Hepatocyte (in vitro differentiated cells): ENCODE results near the gene FAM78A. TPM values are rescaled to one million over a fixed set of nuclear protein-coding genes. Genes with fewer than 3 reads are reported as not detected.

ENCODE experiments used
- DNase-seq: peaks from one replicate; pipeline ENCODE4 v3.0.0-alpha.2; 2016; ENCODE audit warnings: low spot score
- H2AFZ ChIP-seq: fragments of 200-600 bp; sonication (generic); 2 replicates; pipeline ENCODE4 v1.6.0; 2016; ENCODE audit warnings: antibody characterized with exemption, mild to moderate bottlenecking
- H3K27ac ChIP-seq: fragments of 200-600 bp; sonication (generic); 2 replicates; pipeline ENCODE4 v1.5.1; 2016; ENCODE audit warnings: mild to moderate bottlenecking
- H3K27me3 ChIP-seq: fragments of 200-600 bp; sonication (generic); 2 replicates; pipeline ENCODE4 v1.6.1; 2016
- H3K36me3 ChIP-seq: fragments of 200-600 bp; sonication (generic); replicated peaks from 2 replicates; pipeline ENCODE4 v1.5.1; 2016; ENCODE audit warnings: low read depth; ENCODE audit not compliant: insufficient read depth
- H3K4me1 ChIP-seq: fragments of 200-600 bp; sonication (generic); 2 replicates; pipeline ENCODE4 v1.5.1; 2016; ENCODE audit warnings: mild to moderate bottlenecking, moderate library complexity; ENCODE audit not compliant: insufficient read depth
- H3K4me2 ChIP-seq: fragments of 200-600 bp; sonication (generic); 2 replicates; pipeline ENCODE4 v1.6.0; 2016
- H3K4me3 ChIP-seq: fragments of 200-600 bp; sonication (generic); 2 replicates; pipeline ENCODE4 v1.5.1; 2016; ENCODE audit warnings: mild to moderate bottlenecking
- H3K79me2 ChIP-seq: fragments of 200-600 bp; sonication (generic); 2 replicates; pipeline ENCODE4 v1.6.0; 2017; ENCODE audit warnings: mild to moderate bottlenecking
- H3K9me2 ChIP-seq: fragments of 200-600 bp; sonication (generic); replicated peaks from 2 replicates; pipeline ENCODE4 v1.6.0; 2017; ENCODE audit warnings: mild to moderate bottlenecking; ENCODE audit not compliant: insufficient read depth
- H3K9me3 ChIP-seq: fragments of 200-600 bp; sonication (generic); 2 replicates; pipeline ENCODE4 v1.5.1; 2016; ENCODE audit warnings: low read depth, mild to moderate bottlenecking
- H4K20me1 ChIP-seq: fragments of 200-600 bp; sonication (generic); 2 replicates; pipeline ENCODE4 v1.6.0; 2016; ENCODE audit warnings: mild to moderate bottlenecking; ENCODE audit not compliant: insufficient read depth, poor library complexity, severe bottlenecking
- CTCF ChIP-seq: fragments of 200-600 bp; sonication (generic); IDR thresholded peaks from 2 replicates; pipeline ENCODE4 v1.5.1; 2016; ENCODE audit warnings: antibody characterized with exemption, mild to moderate bottlenecking; ENCODE audit not compliant: poor library complexity
- EZH2 ChIP-seq: fragments of 200-600 bp; sonication (generic); IDR thresholded peaks from 2 replicates; pipeline ENCODE4 v1.6.1; 2016; ENCODE audit warnings: antibody characterized with exemption, mild to moderate bottlenecking, borderline replicate concordance
- EZH2phosphoT487 ChIP-seq: fragments of 200-600 bp; sonication (generic); IDR thresholded peaks from one replicate; pipeline ENCODE4 v1.6.1; 2018; ENCODE audit warnings: antibody characterized with exemption, mild to moderate bottlenecking, low read depth, moderate library complexity; ENCODE audit not compliant: unreplicated experiment, severe bottlenecking
- WGBS: methylation state at CpG from one replicate; pipeline ENCODE4 v1.1.6; 2016; ENCODE audit warnings: low lambda C conversion rate; ENCODE audit errors: missing lambda C conversion rate; 5-methylcytosine and 5-hydroxymethylcytosine counted together
- polyA plus RNA-seq: library from polyadenylated mRNA; unstranded; fragments of >200 nt; fragmentation: Nextera tagmentation; extraction: Ambion mirVana; gene quantifications from 2 replicates; pipeline ENCODE4 v1.2.1, GENCODE V29; 2016
- total RNA-seq: library from RNA; depleted of rRNA; stranded (reverse); fragments of >200 nt; gene quantifications from 2 replicates; pipeline ENCODE4 v1.2.3, GENCODE V29; 2014

Gene FAM78A
- total and polyA plus RNA-seq, 2 experiments from 2014 or later: 0.27 TPM; not detected in 1

DNA sequence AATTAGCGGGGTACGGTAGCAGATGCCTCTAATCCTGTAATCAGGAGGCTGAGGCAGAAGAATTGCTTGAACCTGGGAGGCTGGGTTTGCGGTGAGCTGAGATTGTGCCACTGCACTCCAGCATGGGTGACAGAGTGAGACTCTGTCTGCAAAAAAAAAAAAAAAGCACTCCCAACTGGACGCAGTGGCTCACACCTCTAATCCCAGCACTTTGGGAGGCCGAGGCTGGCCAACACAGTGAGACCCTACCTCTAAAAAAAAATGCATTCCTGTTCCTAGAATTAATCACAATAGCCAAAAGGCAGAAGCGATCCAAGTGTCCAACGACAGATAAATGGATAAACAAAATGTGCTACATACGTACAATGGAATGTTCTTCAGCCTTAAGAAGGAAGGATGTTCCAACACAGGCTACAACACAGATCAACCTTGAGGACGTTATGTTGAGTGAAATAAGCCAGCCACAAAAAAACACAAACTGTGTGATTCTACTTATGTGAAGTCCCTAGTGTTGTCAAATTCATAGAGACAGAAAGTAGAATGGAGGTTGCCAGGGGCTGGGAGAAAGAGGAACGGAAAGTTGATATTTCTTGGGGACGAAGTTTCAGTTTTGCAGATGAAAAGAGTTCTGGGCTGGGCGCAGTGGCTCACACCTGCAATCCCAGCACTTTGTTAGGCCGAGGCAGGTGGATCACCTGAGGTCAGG lies 13.8 kb downstream of the FAM78A start:
- Histone ChIP-seq H4K20me1 (no peaks in the 10 kb centered on the region), H3K4me1 (no peaks in the 10 kb centered on the region), H3K4me2 (no peak overlapping the region), H3K9me2 (no peaks in the 10 kb centered on the region), H3K27me3 (no peaks in the 10 kb centered on the region), H2AFZ (no peak overlapping the region), H3K79me2 (no peaks in the 10 kb centered on the region), H3K9me3 (no peaks in the 10 kb centered on the region), H3K36me3 (no peaks in the 10 kb centered on the region), H3K4me3 (no peak overlapping the region), H3K27ac (no peak overlapping the region)
- no peak for DNase-seq
- 87% methylated on average over 13 of the region's 13 CpGs for WGBS
- TF ChIP-seq CTCF (no peak), EZH2phosphoT487 (no peak), EZH2 (no peak)

GRCh38 chr9:131260751-131261452 lies 15.4 kb downstream of the FAM78A start:
- TF ChIP-seq EZH2: no peak
- no peak for TF ChIP-seq CTCF
- no peak for TF ChIP-seq EZH2phosphoT487
- H3K4me1 ChIP-seq: no peaks in the 10 kb centered on the region
- H3K36me3 ChIP-seq: no peaks in the 10 kb centered on the region
- H3K27ac ChIP-seq: no peak overlapping the region
- no peak overlapping the region for H2AFZ ChIP-seq
- DNase-seq: no peak
- no peaks in the 10 kb centered on the region for H3K9me3 ChIP-seq
- WGBS: 93% methylated on average over 33 of the region's 33 CpGs
- no peaks in the 10 kb centered on the region for H3K9me2 ChIP-seq
- no peaks in the 10 kb centered on the region for H3K79me2 ChIP-seq
- no peak overlapping the region for H3K4me3 ChIP-seq
- H3K4me2 ChIP-seq: no peak overlapping the region
- H3K27me3 ChIP-seq: no peaks in the 10 kb centered on the region
- H4K20me1 ChIP-seq: no peaks in the 10 kb centered on the region

GRCh38 chr9:131259916-131260597 lies 16.3 kb downstream of the FAM78A start:
- no peaks in the 10 kb centered on the region for H3K9me2 ChIP-seq
- WGBS: 80% methylated on average over 20 of the region's 20 CpGs
- no peak overlapping the region for H3K4me2 ChIP-seq

More at GRCh38 chr9:131259916-131260597, 16.3 kb downstream of the FAM78A start:
- no peak for TF ChIP-seq CTCF
- TF ChIP-seq EZH2phosphoT487: no peak
- no peak for TF ChIP-seq EZH2
- H3K4me3 ChIP-seq: no peak overlapping the region
- H3K36me3 ChIP-seq: no peaks in the 10 kb centered on the region
- DNase-seq: no peak
- H3K9me3 ChIP-seq: no peaks in the 10 kb centered on the region
- H4K20me1 ChIP-seq: no peaks in the 10 kb centered on the region
- no peaks in the 10 kb centered on the region for H3K27me3 ChIP-seq
- H3K79me2 ChIP-seq: no peaks in the 10 kb centered on the region
- H2AFZ ChIP-seq: no peak overlapping the region
- no peaks in the 10 kb centered on the region for H3K4me1 ChIP-seq
- H3K27ac ChIP-seq: no peak overlapping the region
